Fibroblast of peridontal ligament (primary cell): Measurements from ENCODE around the gene STX1B.
"Not testable (repeated sequence)": the region's sequence is repeated elsewhere in the genome, so short reads cannot be mapped to it uniquely, and the experiment has no call there.

Source experiments
- DNase-seq: peaks from one replicate; pipeline ENCODE4 v3.0.0-alpha.2; 2010; ENCODE audit errors: extremely low read depth

STX1B gene

DNA sequence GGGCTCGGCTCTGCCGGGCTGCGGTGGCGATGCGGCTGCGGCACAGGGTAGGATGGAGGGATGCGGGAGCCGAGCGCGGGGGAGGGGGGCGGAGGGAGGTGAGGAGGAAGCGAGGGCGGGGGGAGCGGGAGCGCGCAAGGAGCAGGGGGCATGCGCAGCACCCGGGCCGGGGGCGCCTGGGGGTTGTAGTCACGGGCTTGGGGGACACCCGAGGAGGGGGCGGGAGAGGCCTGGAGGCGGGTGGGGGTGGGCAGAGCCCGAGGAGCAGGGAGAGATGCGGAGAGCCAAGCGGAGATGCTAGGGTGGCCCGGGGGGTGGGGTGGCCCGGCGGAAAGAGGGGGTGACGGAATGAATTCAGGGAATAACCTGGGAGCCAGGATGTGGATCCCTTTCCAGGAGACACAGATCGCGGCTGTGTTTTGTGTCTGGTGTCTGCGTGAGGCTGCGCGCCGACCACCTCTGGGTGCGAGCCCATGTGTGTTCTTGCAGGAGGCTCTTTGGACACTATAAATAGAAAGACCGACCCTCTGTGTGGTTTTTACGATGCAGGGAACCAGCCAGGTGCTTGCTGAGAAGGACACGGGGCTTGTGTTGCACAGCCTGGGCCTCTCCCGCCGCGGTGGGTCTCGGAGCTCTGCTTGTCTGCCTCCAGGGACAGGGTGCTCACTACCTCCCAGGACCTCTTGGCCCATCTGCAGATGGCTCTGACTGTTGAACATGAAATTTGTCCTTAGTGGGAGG lies at the start of gene STX1B:
STX1B (minus strand) TSS at position 54 of the 741 bp plus-strand sequence. CDS start 242 bp downstream, outside the sequence.
- DNase-seq = no peak

DNA sequence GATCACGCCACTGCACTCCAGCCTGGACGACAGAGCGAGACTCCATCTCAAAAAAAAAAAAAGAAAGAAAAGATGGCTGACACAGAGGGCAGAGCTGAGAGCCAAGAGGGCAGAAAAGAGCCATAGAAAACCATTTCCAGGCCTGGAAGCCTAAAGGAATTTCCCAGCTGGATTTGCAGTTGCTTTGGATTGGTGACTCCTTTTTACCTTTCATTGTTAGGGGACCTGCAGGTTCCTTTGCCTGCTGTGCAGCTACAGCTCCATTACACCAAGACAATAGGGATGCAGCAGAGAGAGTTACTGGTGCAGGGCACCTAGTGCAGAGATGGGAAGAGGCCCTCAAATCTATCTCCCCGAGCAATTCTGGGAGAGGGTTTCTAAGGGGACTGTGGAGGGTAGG lies 45.2 kb upstream of the STX1B start:
- no peak for DNase-seq

DNA sequence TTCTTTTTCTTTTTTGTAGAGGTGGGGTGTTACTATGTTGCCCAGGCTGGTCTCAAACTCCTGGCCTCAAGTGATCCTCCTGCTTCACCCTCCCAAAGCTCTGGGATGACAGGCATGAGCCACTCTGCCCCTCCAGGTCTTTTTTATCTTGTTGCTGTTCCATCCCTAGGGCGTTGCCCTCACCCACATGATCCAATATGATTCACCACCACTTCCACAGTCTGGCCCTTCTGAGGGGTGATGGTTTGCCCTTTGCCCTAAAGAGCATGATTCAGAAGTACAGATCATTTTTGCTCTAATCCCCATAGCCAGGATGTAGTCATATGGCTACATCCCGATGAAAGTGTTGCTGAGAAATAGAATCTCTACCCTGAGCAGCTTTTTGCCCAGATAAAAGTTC lies 41.7 kb upstream of the STX1B start:
- DNase-seq = peak; percentile 94

- peak; percentile 36 for DNase-seq
These were observed 40.0 kb upstream of the STX1B start for GRCh38 chr16:31050280-31051030.

GRCh38 chr16:31043898-31044481 lies 33.6 kb upstream of the STX1B start:
- DNase-seq = no peak

DNA sequence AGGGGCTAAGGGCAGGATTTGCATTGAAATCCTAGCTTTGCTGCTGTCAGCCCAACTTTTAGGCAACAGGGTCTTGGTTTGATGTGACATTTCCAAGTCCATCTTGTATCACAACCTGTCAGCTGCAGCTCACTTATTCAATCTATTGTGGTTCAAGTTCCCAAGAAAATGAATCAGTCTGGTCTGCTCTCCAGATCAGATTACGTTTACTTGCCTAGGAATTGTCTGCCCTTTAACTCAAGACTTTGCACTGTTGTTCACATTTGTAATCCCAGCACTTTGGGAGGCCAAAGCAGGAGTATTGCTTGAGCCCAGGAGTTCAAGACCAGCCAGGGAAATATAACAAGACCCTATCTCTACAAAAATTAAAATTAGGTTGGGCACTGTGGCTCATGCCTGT lies 32.9 kb upstream of the STX1B start:
- DNase-seq = peak; percentile 42

DNA sequence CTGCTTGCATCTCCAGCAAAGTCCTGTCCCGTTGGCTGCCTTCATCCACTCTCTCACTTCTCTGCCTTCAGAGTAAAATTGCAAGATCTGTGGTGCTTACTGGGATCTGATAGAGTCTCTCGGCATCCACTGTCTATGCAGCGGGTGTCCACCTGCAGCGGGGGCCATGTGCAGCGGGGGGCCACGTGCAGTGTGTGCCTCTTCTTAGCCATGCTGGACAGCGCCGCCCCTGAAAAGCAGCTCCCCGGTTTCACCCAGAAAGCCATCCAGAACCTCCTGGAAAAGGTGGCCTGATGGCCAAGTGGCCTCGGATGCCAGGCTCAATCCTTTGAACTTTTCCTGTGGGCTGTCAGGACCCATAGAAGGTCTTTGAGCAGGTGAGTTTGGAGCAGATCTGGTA lies 32.4 kb upstream of the STX1B start:
- DNase-seq = no peak

GRCh38 chr16:31038993-31039392 lies 28.6 kb upstream of the STX1B start:
- no peak for DNase-seq

- DNase-seq = no peak
These were observed 26.3 kb upstream of the STX1B start for GRCh38 chr16:31036691-31037090.

GRCh38 chr16:31033709-31034492 lies 23.5 kb upstream of the STX1B start:
- peak; percentile 73 for DNase-seq

GRCh38 chr16:31032736-31033708 lies 22.6 kb upstream of the STX1B start, which contains the start of gene STX4:
STX4 (plus strand) TSS chr16:31033558; CDS start chr16:31033806, 248 bp downstream.
- peak; percentile 99 for DNase-seq

GRCh38 chr16:31031276-31031675 lies 20.8 kb upstream of the STX1B start:
- no peak for DNase-seq

DNA sequence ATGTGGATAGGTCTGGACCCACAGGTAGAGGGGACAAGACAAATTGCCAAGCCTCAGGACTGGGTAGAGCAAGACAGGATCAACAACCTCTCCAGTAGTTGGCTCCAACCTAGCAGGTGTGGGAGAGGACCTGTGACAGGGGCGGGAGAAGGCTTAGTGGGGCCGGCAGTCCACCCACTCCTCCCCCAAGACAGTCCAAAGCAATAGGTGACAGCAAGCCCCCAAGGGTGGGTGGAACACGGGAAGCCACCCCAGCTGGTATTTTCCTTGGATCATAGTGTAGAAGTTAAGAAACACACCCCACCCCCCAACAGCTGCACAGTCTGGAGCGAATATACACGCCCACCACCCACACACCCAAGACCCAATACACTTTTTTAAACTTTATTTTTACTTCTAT lies 18.8 kb upstream of the STX1B start:
- DNase-seq = no peak

- no peak for DNase-seq
These were observed 14.9 kb upstream of the STX1B start for GRCh38 chr16:31025339-31025738.

DNA sequence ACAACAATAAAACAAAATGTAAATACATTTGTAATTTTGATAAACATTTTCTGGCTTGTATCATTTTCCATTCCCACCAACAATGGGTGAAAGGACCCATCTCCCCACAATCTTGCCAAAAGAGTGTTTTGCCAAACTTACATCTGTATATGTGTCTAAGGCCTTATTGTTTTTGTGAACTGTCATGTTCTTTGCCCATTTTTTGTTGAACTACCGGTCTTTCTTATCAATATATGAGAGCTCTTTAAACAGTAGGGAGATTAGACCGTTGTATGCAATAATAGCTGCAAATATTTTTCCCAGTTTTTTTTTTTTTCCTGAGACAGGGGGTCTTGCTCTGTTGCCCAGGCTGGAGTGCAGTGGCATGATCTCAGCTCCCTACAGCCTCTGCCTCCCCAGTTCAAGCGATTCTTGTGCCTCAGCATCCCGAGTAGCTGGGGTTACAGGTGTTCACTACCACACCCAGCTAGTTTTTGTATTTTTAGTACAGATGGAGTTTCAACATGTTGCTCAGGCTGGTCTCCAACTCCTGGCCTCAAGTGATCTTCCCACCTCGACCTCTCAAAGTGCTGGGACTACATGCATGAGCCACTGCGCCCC lies 13.3 kb upstream of the STX1B start:
- no peak for DNase-seq

- no peak for DNase-seq
These were observed 12.8 kb upstream of the STX1B start for GRCh38 chr16:31023252-31023602.

- DNase-seq = no peak
These were observed 12.3 kb upstream of the STX1B start for GRCh38 chr16:31022544-31023251.

GRCh38 chr16:31020536-31020935 lies 10.1 kb upstream of the STX1B start:
- DNase-seq = no peak

GRCh38 chr16:31017756-31018155 lies 7.3 kb upstream of the STX1B start:
- not testable (repeated sequence) for DNase-seq

DNA sequence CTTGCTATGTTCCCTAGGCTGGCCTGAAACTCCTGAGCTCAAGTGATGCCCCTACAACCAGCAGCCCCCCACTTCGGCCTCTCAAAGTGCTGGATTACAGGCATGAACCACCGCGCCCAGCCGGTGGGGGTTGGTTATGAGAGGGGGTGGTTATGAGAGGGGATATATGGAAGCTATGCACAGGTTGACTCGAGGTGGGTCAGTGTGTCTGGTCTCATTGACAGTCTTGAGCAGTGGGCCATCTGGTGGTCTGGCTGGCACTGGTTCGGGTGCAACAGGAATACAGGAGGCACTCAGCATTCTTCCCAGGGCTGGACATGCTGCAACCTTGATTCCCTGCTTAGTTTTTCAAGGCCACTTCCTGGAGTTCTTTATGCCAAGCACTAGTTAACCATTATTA lies 5.6 kb upstream of the STX1B start:
- no peak for DNase-seq
